Measurements from ENCODE around the gene ITGA8. TPM values are rescaled to one million over a fixed set of nuclear protein-coding genes. Genes with fewer than 3 reads are reported as not detected.

The ITGA8 gene
- total and polyA plus RNA-seq, 2 of the 4 experiments (the other 2 are of a cell fraction): under 0.01 to 0.02 TPM

DNA sequence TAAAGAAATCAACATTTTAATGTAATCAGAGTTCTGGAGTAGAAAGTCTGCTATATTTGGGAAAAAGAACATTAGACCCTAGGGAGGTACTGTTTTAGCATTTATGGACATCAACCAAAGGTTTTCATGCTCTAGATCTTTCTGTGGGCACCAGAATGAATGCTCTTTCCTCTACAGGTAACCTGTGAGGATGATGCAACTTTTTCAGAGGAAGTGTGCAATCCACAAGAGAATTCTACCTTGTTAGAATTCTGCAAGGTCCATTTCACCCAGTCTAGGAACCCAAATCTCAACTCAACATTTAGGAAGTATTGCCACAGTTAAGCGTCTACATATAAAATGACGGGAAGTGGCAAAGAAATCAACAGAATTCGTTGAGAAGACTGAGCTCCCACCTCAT, 208.8 kb downstream of the ITGA8 start:
- H4K8ac ChIP-seq (ENCODE audit: low read depth in 2 of 2, low read length in 2 of 2): no peak overlapping the region
- dilution Hi-C loops (cut with HindIII; ENCODE audit: low sequenced_read_pairs, unreplicated experiment): no loop called here
- H3K36me3 ChIP-seq (ENCODE audit: control insufficient read depth, insufficient read depth, low read length): no peaks in the 10 kb centered on the region
- no peak overlapping the region for H3K23ac ChIP-seq (ENCODE audit: low read depth, low read length)
- no peak overlapping the region for H3K27ac ChIP-seq (ENCODE audit: insufficient read depth, low read length)
- no peak overlapping the region for H2AFZ ChIP-seq (replicated peaks; ENCODE audit: low read length, poor library complexity)
- DNase-seq (no peak), ATAC-seq (ENCODE audit: low read depth) (no peak)
- no peak overlapping the region for H3K9ac ChIP-seq (ENCODE audit: low read depth, low read length)
- H4K20me1 ChIP-seq (ENCODE audit: insufficient read depth, low read length): no peaks in the 10 kb centered on the region
- WGBS, 2 experiments (ENCODE audit: extremely low coverage in 2 of 2, insufficient read length in 1 of 2): no CpG with 5 or more reads among the region's 3 CpGs
- no peak overlapping the region for H3K4me3 ChIP-seq (ENCODE audit: insufficient read depth, low read depth, low read length)
- no peak overlapping the region for H3K4ac ChIP-seq (ENCODE audit: low read depth, low read length)
- CTCF ChIA-PET: no interaction called here
- H4K5ac ChIP-seq (ENCODE audit: low read depth, low read length): no peak overlapping the region
- H3K14ac ChIP-seq (replicated peaks; ENCODE audit: low read depth, low read length): no peak overlapping the region
- in situ Hi-C loops (cut with MboI; ENCODE audit: low sequenced_read_pairs): no loop called here
- H4K91ac ChIP-seq (ENCODE audit: insufficient read depth, low read depth, low read length): no peak overlapping the region
- H2AK5ac ChIP-seq (ENCODE audit: low read depth, low read length): no peak overlapping the region
- no peak overlapping the region for H2BK15ac ChIP-seq (ENCODE audit: low read depth, low read length)
- POLR2A ChIA-PET (ENCODE audit: unreplicated experiment): interaction anchor here (0.6 kb wide), 1 partner anchor 18 kb away, joined by 3 read pairs; no protein-coding TSS in a partner anchor
- H2BK20ac ChIP-seq (ENCODE audit: low read depth, low read length): no peak overlapping the region
- no peaks in the 10 kb centered on the region for H3K4me1 ChIP-seq (ENCODE audit: control insufficient read depth, insufficient read depth, low read length)
- intact Hi-C loops (cut with micrococcal nuclease): no loop called here
- peaks cover 12% of the 10 kb centered on the region for H3K27me3 ChIP-seq (ENCODE audit: control insufficient read depth, insufficient read depth, low read length)
- no TSS peak for BruUV-seq (replicated peaks)
- no peaks in the 10 kb centered on the region for H3K9me3 ChIP-seq (ENCODE audit: control insufficient read depth, insufficient read depth, low read length)
- TF ChIP-seq, protein P1, sequence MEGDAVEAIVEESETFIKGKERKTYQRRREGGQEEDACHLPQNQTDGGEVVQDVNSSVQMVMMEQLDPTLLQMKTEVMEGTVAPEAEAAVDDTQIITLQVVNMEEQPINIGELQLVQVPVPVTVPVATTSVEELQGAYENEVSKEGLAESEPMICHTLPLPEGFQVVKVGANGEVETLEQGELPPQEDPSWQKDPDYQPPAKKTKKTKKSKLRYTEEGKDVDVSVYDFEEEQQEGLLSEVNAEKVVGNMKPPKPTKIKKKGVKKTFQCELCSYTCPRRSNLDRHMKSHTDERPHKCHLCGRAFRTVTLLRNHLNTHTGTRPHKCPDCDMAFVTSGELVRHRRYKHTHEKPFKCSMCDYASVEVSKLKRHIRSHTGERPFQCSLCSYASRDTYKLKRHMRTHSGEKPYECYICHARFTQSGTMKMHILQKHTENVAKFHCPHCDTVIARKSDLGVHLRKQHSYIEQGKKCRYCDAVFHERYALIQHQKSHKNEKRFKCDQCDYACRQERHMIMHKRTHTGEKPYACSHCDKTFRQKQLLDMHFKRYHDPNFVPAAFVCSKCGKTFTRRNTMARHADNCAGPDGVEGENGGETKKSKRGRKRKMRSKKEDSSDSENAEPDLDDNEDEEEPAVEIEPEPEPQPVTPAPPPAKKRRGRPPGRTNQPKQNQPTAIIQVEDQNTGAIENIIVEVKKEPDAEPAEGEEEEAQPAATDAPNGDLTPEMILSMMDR (conservative IDR thresholded peaks at IDR 0.05; ENCODE audit: low read depth, low read length): no peak
- TF ChIP-seq CHD1 (IDR thresholded peaks at IDR 0.05; ENCODE audit: low read depth, low read length) (no peak), MAZ (IDR thresholded peaks at IDR 0.05; ENCODE audit: borderline replicate concordance, low read depth, low read length) (no peak), SMC3 (IDR thresholded peaks at IDR 0.05; ENCODE audit: low read depth, low read length) (no peak), POLR2A (IDR thresholded peaks at IDR 0.05; ENCODE audit: low read depth, low read length) (no peak), RCOR1 (IDR thresholded peaks at IDR 0.05; ENCODE audit: insufficient replicate concordance, low read length) (no peak), NFE2L2 (IDR thresholded peaks at IDR 0.05; ENCODE audit: low read depth, low read length) (no peak)
- no peaks in the 10 kb centered on the region for H3K9me1 ChIP-seq (ENCODE audit: insufficient read depth, low read length)
- no peak overlapping the region for H3K56ac ChIP-seq (ENCODE audit: extremely low read depth, insufficient read depth, low read length)
- H3K79me1 ChIP-seq (ENCODE audit: low read depth in 1 of 2, low read length in 2 of 2): no peaks in the 10 kb centered on the region
- no peak overlapping the region for H3K18ac ChIP-seq (ENCODE audit: low read depth, low read length)
- H2AK9ac ChIP-seq (replicated peaks; ENCODE audit: low read depth, low read length, poor library complexity): no peak overlapping the region
- no peak overlapping the region for H2BK5ac ChIP-seq (ENCODE audit: low read depth, low read length, poor library complexity, severe bottlenecking)
- H3K4me2 ChIP-seq (ENCODE audit: low read depth, low read length): no peak overlapping the region
- no peak overlapping the region for H2BK120ac ChIP-seq (ENCODE audit: low read depth, low read length)
